Ovary (tissue), 3 donors: ENCODE measurements around the gene DTWD1.

Experiments
- CTCF ChIP-seq, 3 donors: fragments of 450-650 bp in 2 of 3; fragments of 200-600 bp in 1 of 3; IDR thresholded peaks; one replicate each; pipeline versions ENCODE4 v1.5.1 to v1.8.0; 2016 to 2022; ENCODE audit warnings: antibody characterized with exemption in 3 of 3, mild to moderate bottlenecking in 1 of 3
- POLR2A ChIP-seq: fragments of 450-650 bp; IDR thresholded peaks from one replicate; pipeline ENCODE4 v1.6.1; 2017; ENCODE audit warnings: antibody characterized with exemption, mild to moderate bottlenecking, moderate library complexity
- donor health status: DM: no; HTN: no; CAD: no.

- TF ChIP-seq CTCF (IDR thresholded peaks at IDR 0.05) (no peak), POLR2A (no peak)
Measured at GRCh38 chr15:49675041-49675440, 54.2 kb downstream of the DTWD1 start.
